ENCODE data around the gene KDM5C. TPM values are rescaled to one million over a fixed set of nuclear protein-coding genes. Genes with fewer than 3 reads are reported as not detected.

KDM5C gene
- total RNA-seq, 1 donor from 2014 or later = 124 TPM

- TF ChIP-seq CTCF (IDR thresholded peaks at IDR 0.05; ENCODE audit: partially characterized antibody, unreplicated experiment) = no peak
- Mint-ChIP-seq H3K4me3 (ENCODE audit: unreplicated experiment) (no peak overlapping the region), H3K36me3 (ENCODE audit: unreplicated experiment) (no peaks in the 10 kb centered on the region), H3K27ac (ENCODE audit: unreplicated experiment) (no peak overlapping the region), H3K4me1 (ENCODE audit: low read depth, unreplicated experiment) (no peaks in the 10 kb centered on the region), H3K9me3 (ENCODE audit: unreplicated experiment) (peaks cover 3% of the 10 kb centered on the region), H3K27me3 (ENCODE audit: unreplicated experiment) (no peaks in the 10 kb centered on the region)
- DNase-seq = no peak
Observed at GRCh38 chrX:53246231-53246630, 21.2 kb upstream of the KDM5C start.

GRCh38 chrX:53244610-53245009 lies 19.6 kb upstream of the KDM5C start:
- Mint-ChIP-seq H3K27me3 (ENCODE audit: unreplicated experiment) (peaks cover 1% of the 10 kb centered on the region), H3K4me1 (ENCODE audit: low read depth, unreplicated experiment) (no peaks in the 10 kb centered on the region), H3K36me3 (ENCODE audit: unreplicated experiment) (no peaks in the 10 kb centered on the region), H3K27ac (ENCODE audit: unreplicated experiment) (no peak overlapping the region), H3K9me3 (ENCODE audit: unreplicated experiment) (peaks cover 3% of the 10 kb centered on the region), H3K4me3 (ENCODE audit: unreplicated experiment) (no peak overlapping the region)
- TF ChIP-seq CTCF (IDR thresholded peaks at IDR 0.05; ENCODE audit: partially characterized antibody, unreplicated experiment) = peak; percentile 46
- no peak for DNase-seq

GRCh38 chrX:53242310-53242709 lies 17.3 kb upstream of the KDM5C start:
- Mint-ChIP-seq H3K4me1 (ENCODE audit: low read depth, unreplicated experiment) (no peaks in the 10 kb centered on the region), H3K27ac (ENCODE audit: unreplicated experiment) (no peak overlapping the region), H3K4me3 (ENCODE audit: unreplicated experiment) (no peak overlapping the region), H3K9me3 (ENCODE audit: unreplicated experiment) (peaks cover 3% of the 10 kb centered on the region), H3K27me3 (ENCODE audit: unreplicated experiment) (peaks cover 1% of the 10 kb centered on the region), H3K36me3 (ENCODE audit: unreplicated experiment) (no peaks in the 10 kb centered on the region)
- DNase-seq = no peak
- no peak for TF ChIP-seq CTCF (IDR thresholded peaks at IDR 0.05; ENCODE audit: partially characterized antibody, unreplicated experiment)

- H3K4me1 Mint-ChIP-seq (ENCODE audit: low read depth, unreplicated experiment) = no peaks in the 10 kb centered on the region
- no peak overlapping the region for H3K4me3 Mint-ChIP-seq (ENCODE audit: unreplicated experiment)
- H3K27me3 Mint-ChIP-seq (ENCODE audit: unreplicated experiment) = peaks cover 1% of the 10 kb centered on the region
- peaks cover 3% of the 10 kb centered on the region for H3K9me3 Mint-ChIP-seq (ENCODE audit: unreplicated experiment)
- no peak overlapping the region for H3K27ac Mint-ChIP-seq (ENCODE audit: unreplicated experiment)
- TF ChIP-seq CTCF (IDR thresholded peaks at IDR 0.05; ENCODE audit: partially characterized antibody, unreplicated experiment) = no peak
- no peak for DNase-seq
- H3K36me3 Mint-ChIP-seq (ENCODE audit: unreplicated experiment) = no peaks in the 10 kb centered on the region
Observed at GRCh38 chrX:53241558-53241957, 16.6 kb upstream of the KDM5C start.

GRCh38 chrX:53239474-53239873 lies 14.5 kb upstream of the KDM5C start:
- Mint-ChIP-seq H3K27me3 (ENCODE audit: unreplicated experiment) (peaks cover 1% of the 10 kb centered on the region), H3K9me3 (ENCODE audit: unreplicated experiment) (peaks cover 5% of the 10 kb centered on the region), H3K4me1 (ENCODE audit: low read depth, unreplicated experiment) (no peaks in the 10 kb centered on the region), H3K4me3 (ENCODE audit: unreplicated experiment) (no peak overlapping the region), H3K36me3 (ENCODE audit: unreplicated experiment) (no peaks in the 10 kb centered on the region), H3K27ac (ENCODE audit: unreplicated experiment) (no peak overlapping the region)
- DNase-seq = peak; percentile 45
- no peak for TF ChIP-seq CTCF (IDR thresholded peaks at IDR 0.05; ENCODE audit: partially characterized antibody, unreplicated experiment)

Data from glutamatergic neuron (in vitro differentiated cells).